ENCODE measurements around the gene TFPI. TPM values are rescaled to one million over a fixed set of nuclear protein-coding genes. Genes with fewer than 3 reads are reported as not detected.
"Not testable (repeated sequence)": the region's sequence is repeated elsewhere in the genome, so short reads cannot be mapped to it uniquely, and the experiment has no call there.

Gene TFPI
- polyA plus RNA-seq, 4 donors: 29.1 to 46.8 (median 37.8) TPM

- DNase-seq (ENCODE audit: low read depth in 4 of 4, low spot score in 2 of 4): no peak
Observed at GRCh38 chr2:187529248-187529976, 24.8 kb downstream of the TFPI start.

GRCh38 chr2:187528042-187528441 is 26.2 kb downstream of the TFPI start:
- DNase-seq (ENCODE audit: low read depth in 4 of 4, low spot score in 2 of 4): no peak

GRCh38 chr2:187527262-187527661 is 27.0 kb downstream of the TFPI start:
- DNase-seq (ENCODE audit: low read depth in 4 of 4, low spot score in 2 of 4): no peak

GRCh38 chr2:187526792-187527191 is 27.4 kb downstream of the TFPI start:
- no peak for DNase-seq (ENCODE audit: low read depth in 4 of 4, low spot score in 2 of 4)

DNA sequence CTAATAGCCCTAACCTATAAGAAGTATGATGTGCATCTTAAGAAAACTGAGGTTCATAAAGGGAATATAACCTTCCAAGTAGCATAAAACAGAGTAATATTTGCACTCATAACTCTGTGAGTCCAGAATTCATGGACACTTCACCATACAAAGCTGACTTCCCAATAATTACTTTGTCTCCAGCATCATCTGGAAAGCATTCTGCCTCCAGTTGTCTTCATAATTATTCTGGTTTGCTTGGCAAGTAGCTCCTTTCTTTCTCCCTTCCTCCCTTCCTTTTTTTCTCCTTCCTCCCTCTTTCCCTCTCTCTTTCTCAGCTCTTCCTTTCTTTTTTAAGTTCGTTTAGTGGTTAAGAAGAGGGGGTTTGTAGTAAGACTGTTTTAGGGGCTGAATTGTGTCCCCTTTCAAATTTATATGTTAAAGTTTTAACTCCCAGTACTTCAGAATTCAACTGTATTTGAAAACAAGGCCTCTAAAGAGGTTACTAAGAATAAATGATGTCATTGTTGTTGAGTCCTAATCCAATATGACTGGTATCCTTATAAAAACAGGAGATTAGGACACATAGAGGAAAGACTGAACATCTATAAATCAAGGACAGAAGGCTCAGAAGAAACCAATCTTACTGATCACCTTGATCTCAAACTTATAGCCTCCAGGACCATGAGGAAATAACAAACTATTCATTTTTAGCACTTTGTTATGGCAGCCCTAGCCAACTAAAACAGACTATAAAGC is 28.9 kb downstream of the TFPI start:
- DNase-seq (ENCODE audit: low read depth in 4 of 4, low spot score in 2 of 4): no peak

GRCh38 chr2:187523325-187523724 is 30.9 kb downstream of the TFPI start:
- no peak for DNase-seq (ENCODE audit: low read depth in 4 of 4, low spot score in 2 of 4)

GRCh38 chr2:187520121-187520624 is 34.1 kb downstream of the TFPI start:
- DNase-seq (ENCODE audit: low read depth in 4 of 4, low spot score in 2 of 4): no peak

DNA sequence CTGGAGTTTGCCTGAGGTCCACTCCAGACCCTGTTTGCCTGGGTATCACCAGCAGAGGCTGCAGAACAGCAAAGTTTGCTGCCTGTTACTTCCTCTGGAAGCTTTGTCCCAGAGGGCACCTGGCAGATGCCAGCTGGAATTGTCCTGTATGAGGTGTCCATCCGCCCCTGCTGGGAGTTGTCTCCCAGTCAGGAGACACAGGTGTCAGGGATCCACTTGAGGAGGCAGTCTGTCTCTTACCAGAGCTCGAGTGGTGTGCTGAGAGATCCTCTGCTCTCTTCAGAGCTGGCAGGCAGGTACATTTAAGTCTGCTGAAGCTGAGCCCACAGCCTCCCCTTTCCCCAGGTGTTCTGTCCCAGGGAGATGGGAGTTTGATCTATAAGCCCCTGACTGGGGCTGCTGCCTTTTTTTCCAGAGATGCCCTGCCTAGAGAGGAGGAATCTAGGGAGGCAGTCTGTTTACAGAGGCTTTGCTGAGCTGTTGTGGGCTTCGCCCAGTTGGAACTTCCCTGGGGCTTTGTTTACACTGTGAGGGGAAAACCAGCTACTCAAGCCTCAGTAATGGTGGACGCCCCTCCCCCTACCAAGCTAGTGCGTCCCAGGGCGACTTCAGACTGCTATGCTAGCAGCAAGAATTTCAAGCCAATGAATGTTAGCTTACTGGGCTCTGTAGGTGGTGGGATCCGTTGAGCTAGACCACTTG is 34.7 kb downstream of the TFPI start:
- DNase-seq (ENCODE audit: low read depth in 4 of 4, low spot score in 2 of 4): no peak

DNA sequence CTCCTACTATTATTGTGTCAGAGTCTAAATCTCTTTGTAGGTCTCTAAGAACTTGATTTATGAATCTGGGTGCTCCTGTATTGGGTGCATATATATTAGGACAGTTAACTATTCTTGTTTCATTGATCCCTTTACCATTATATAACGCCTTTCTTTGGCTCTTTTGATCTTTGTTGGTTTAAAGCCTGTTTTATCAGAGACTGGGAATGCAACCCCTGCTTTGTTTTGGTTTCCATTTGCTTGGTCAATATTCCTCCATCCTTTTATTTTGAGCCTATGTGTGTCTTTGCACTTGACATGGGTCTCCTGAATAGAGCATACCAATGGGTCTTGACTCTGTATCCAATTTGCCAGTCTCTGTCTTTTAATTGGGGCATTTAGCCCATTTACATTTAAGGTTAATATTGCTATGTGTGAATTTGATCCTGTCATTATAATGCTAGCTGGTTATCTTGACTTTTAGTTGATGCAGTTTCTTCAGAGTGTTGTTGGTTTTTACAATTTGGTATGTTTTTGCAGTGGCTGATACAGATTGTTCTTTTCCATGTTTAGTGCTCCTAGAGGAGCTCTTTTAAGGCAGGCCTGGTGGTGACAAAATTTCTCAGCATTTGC is 36.4 kb downstream of the TFPI start:
- not testable (repeated sequence) for DNase-seq (ENCODE audit: low read depth in 4 of 4, low spot score in 2 of 4)

- DNase-seq (ENCODE audit: low read depth in 4 of 4, low spot score in 2 of 4): not testable (repeated sequence)
Observed at GRCh38 chr2:187516630-187517510, 37.4 kb downstream of the TFPI start.

DNA sequence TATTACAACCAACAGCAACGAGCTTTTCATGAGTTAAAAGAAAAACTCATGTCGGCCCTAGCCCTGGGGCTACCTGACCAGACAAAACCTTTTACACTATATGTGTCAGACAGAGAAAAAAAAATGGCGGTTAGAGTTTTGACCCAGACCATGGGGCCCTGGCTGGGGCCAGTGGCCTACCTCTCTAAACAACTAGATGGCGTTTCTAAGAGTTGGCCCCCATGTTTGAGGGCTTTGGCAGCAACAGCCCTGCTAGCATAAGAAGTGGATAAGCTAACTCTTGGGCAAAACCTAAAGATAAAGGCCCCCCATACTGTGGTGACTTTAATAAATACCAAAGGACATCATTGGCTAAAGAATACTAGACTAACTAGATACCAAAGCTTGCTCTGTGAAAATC is 39.3 kb downstream of the TFPI start:
- no peak for DNase-seq (ENCODE audit: low read depth in 4 of 4, low spot score in 2 of 4)

- DNase-seq (ENCODE audit: low read depth in 4 of 4, low spot score in 2 of 4): not testable (repeated sequence)
Observed at GRCh38 chr2:187514235-187514829, 39.9 kb downstream of the TFPI start.

DNA sequence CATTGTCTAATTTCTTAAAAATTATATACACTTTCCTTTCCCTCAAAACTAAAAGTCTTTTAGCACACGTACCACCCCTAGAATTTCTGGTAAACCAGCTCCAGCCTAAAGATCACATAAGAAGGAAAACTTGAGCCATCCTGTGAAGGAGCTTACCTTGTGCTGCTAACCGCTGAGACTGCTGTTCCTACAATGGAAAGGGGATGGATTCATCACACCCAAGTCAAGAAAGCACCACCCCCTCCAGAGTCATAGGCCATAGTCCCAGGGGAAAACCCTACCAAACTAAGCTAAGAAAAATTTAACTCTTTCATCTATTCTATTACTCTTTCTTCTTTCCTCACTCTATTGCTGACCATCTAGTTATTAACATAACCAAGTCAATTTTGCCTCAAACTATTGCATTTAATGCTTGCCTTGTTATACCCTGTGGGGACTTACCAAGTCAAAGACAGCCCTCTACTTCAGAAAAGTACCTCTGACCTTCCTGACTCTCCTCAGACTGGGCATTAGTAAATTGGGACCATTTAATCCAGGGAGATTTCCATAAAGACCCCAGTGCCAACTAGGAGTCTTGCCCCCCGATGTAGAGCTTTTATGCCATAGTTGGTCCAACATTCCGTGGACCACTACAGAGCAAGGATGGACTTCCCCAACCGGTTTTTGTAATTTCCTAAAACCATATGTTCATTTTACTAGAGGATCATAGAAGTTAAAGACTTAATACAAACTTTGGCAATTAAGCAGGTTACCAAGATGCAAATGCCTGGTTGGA is 40.6 kb downstream of the TFPI start:
- DNase-seq (ENCODE audit: low read depth in 4 of 4, low spot score in 2 of 4): not testable (repeated sequence)

DNA sequence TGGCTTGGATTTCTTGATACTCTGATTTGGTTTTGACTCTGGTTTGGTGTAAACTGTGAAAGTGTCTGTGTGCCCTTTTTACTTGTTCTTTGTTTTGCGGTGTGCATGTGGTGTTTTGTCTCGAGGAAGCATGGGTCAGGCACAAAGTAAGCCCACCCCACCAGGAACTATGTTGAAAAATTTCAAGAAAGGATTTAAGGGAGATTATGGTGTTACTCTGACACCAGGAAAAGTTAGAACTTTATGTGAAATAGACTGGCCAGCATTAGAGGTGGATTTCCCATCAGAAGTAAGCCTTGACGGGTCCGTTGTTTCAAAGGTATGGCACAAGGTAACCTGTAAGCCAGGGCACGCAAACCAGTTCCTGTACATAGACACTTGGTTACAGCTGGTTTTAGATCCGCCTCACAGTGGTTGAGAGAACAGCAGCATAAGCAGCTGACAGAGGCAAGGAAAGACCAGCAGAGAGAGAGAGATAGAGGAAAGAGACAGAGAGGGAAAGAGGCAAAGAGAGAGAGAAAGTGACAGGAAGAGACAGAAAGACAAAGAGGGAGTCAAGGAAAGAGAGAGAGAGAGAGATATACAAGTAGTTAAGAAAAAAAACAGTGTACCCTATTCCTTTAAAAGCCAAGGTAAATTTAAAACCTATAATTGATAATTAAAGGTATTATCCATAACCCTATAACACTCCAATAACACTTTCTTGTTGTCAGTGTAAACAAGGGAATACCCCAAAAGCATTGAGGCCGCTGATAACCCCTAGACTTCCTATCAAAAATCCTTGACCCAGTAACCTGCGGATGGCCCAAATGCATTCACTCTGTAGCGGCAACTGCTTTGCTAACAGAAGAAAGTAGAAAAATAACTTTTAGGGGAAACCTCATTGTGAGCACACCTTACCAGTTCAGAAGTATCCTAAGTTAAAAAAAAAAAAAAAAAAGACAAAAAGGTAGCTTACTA is 42.6 kb downstream of the TFPI start:
- DNase-seq (ENCODE audit: low read depth in 4 of 4, low spot score in 2 of 4): no peak

DNA sequence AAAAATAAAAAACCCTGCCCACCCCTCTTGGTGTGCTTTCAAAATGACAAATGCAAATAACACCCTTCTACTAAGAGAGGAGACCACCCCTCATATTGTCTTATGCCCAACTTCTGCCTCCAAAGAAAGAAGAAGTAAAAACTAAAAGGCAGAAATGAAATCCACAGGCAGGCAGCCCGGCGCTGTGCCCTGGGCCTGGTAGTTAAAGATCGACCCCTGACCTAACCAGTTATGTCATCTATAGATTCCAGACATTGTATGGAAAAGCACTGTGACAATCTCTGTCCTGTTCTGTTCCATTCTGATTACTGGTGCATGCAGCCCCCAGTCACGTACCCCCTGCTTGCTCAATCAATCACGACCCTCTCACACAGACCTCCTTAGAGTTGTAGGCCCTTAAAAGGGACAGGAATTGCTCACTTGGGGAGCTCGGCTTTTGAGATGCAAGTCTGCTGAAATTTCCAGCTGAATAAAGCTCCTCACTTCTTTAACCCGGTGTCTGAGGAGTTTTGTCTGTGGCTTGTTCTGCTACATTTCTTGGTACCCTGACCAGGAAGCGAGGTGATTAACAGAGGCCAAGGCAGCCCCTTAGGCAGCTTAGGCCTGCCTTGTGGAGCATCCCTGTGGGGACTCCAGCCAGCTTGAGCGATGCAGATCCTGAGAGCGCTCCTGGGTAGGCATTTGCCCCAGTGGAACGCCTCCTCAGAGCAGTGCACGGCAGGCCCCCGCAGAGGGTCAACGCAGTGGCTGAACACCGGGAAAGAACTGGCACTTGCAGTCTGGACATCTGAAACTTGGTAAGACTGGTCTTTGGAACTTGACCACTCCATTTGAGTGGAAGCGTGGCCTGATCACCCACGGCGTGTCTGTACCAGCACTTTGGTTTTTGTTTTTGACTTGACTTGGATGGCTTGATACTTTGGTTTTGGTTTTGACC is 43.5 kb downstream of the TFPI start:
- not testable (repeated sequence) for DNase-seq (ENCODE audit: low read depth in 4 of 4, low spot score in 2 of 4)

DNA sequence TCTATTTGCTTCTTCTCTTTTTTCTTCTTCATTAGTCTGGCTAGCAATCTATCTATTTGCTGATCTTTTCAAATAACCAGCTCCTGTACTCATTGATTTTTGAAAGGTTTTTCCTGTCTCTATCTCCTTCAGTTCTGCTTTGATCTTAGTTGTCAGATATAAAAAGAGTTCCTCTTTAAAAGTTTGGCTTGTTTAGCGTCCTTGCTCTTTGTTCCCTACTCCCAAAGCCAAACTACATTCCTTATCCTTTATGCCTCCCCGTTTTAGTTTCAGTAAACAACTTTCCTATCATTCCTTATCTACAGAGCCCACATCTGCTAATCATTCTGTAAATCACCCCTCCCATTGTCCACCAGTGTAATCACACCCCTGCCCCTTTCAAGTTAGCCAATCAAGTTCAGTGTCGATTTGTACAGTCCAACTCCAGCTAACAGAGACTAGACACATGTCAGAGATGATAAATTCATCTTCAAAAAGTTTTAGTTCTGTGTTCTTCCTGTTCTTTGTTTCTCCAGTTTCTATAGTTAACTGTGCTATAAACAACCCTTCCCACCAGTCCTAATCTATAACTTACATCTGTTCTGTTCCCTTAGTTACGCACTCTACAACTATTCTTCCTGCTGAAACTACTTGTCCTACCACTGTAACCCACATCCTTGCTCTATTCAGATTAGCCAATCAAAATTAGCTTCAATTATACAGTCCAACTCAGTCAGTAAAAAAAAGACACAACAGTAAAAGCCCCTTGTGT is 44.4 kb downstream of the TFPI start:
- DNase-seq (ENCODE audit: low read depth in 4 of 4, low spot score in 2 of 4): no peak

Data from left renal cortex interstitium (tissue), 4 donors.